KOPT-K1 (cell line): ENCODE measurements around the gene GNG4.

Experiments used
- H3K27ac ChIP-seq: fragments of 200-600 bp; sonication (generic); 2 replicates; pipeline ENCODE4 v1.5.1; 2016; ENCODE audit warnings: antibody characterized with exemption, mild to moderate bottlenecking, low read depth, low read length; ENCODE audit not compliant: poor library complexity, severe bottlenecking
- H3K36me3 ChIP-seq: fragments of 200-600 bp; sonication (generic); 2 replicates; pipeline ENCODE4 v1.5.1; 2017; ENCODE audit warnings: antibody characterized with exemption, mild to moderate bottlenecking, low read length, moderate library complexity; ENCODE audit not compliant: insufficient read depth
- H3K9me3 ChIP-seq: fragments of 200-600 bp; sonication (generic); 2 replicates; pipeline ENCODE4 v1.5.1; 2017; ENCODE audit warnings: antibody characterized with exemption, low read length, mild to moderate bottlenecking; ENCODE audit not compliant: insufficient read depth, poor library complexity, severe bottlenecking

Gene GNG4

GRCh38 chr1:235515844-235516512 lies 133.6 kb downstream of the GNG4 start:
- H3K27ac ChIP-seq: no peak overlapping the region

GRCh38 chr1:235513495-235514366 lies 135.9 kb downstream of the GNG4 start:
- no peak overlapping the region for H3K27ac ChIP-seq
- H3K9me3 ChIP-seq: no peaks in the 10 kb centered on the region
- H3K36me3 ChIP-seq: no peaks in the 10 kb centered on the region

More at GRCh38 chr1:235515844-235516512, 133.6 kb downstream of the GNG4 start:
- H3K9me3 ChIP-seq: no peaks in the 10 kb centered on the region
- H3K36me3 ChIP-seq: no peaks in the 10 kb centered on the region

GRCh38 chr1:235511470-235512240 lies 137.9 kb downstream of the GNG4 start:
- no peaks in the 10 kb centered on the region for H3K36me3 ChIP-seq
- H3K9me3 ChIP-seq: no peaks in the 10 kb centered on the region
- H3K27ac ChIP-seq: no peak overlapping the region

GRCh38 chr1:235510823-235511222 lies 138.8 kb downstream of the GNG4 start:
- H3K27ac ChIP-seq: no peak overlapping the region
- no peaks in the 10 kb centered on the region for H3K36me3 ChIP-seq
- no peaks in the 10 kb centered on the region for H3K9me3 ChIP-seq

GRCh38 chr1:235507623-235508022 lies 142.0 kb downstream of the GNG4 start:
- H3K27ac ChIP-seq: no peak overlapping the region
- no peaks in the 10 kb centered on the region for H3K36me3 ChIP-seq
- H3K9me3 ChIP-seq: no peaks in the 10 kb centered on the region

- H3K27ac ChIP-seq: peak overlapping the region; percentile 86
- H3K9me3 ChIP-seq: no peaks in the 10 kb centered on the region
- no peaks in the 10 kb centered on the region for H3K36me3 ChIP-seq
Observed at GRCh38 chr1:235504494-235505222, 144.9 kb downstream of the GNG4 start.

- no peaks in the 10 kb centered on the region for H3K9me3 ChIP-seq
- peak within 1 kb of the TSS; percentile 86 for H3K27ac ChIP-seq
- H3K36me3 ChIP-seq: no peaks in the 10 kb centered on the region
Observed at GRCh38 chr1:235504122-235504493, 145.5 kb downstream of the GNG4 start, which contains the start of gene B3GALNT2. Gene B3GALNT2 (minus strand): TSS chr1:235504452. CDS start chr1:235504252, 200 bp downstream.

- Histone ChIP-seq H3K36me3 (no peaks in the 10 kb centered on the region), H3K9me3 (no peaks in the 10 kb centered on the region), H3K27ac (peak overlapping the region; percentile 86)
Observed at GRCh38 chr1:235503403-235504121, 146.0 kb downstream of the GNG4 start.

- no peaks in the 10 kb centered on the region for H3K9me3 ChIP-seq
- H3K36me3 ChIP-seq: no peaks in the 10 kb centered on the region
- peak overlapping the region; percentile 86 for H3K27ac ChIP-seq
Observed at GRCh38 chr1:235502601-235503402, 146.8 kb downstream of the GNG4 start.

- Histone ChIP-seq H3K36me3 (no peaks in the 10 kb centered on the region), H3K27ac (no peak overlapping the region), H3K9me3 (no peaks in the 10 kb centered on the region)
Observed at GRCh38 chr1:235500971-235501540, 148.5 kb downstream of the GNG4 start.
